ENCODE data around the gene SLC8A2.

SLC8A2 gene

GRCh38 chr19:47378246-47378645, 93.4 kb downstream of the SLC8A2 start:
- no peak for DNase-seq
